IMR-90 (cell line): Measurements from ENCODE around the gene C3orf33. TPM values are rescaled to one million over a fixed set of nuclear protein-coding genes. Genes with fewer than 3 reads are reported as not detected.

Source experiments
- ATAC-seq: fragments of 200-7000 bp; cut with Tn5 transposase; 2 replicates; pipeline ENCODE4 v1.9.1; 2020; ENCODE audit warnings: low read depth, mild to moderate bottlenecking, moderate library complexity
- BruUV-seq: library from RNA; stranded (reverse); fragments of 400-500 nt; replicated peaks from 2 replicates; lab custom pipeline; 2021; lab: Mats Ljungman, UMichigan
- CTCF ChIA-PET: fragments of 300-600 bp; formaldehyde crosslinking; extraction: SDS; loops from one replicate; lab custom pipeline; 2021; ENCODE audit warnings: antibody characterized with exemption; lab: Yijun Ruan, JAX
- POLR2A ChIA-PET: fragments of 300-600 bp; sonication (Branson Sonifier 250); formaldehyde crosslinking; loops from one replicate; lab custom pipeline; 2022; ENCODE audit warnings: antibody characterized with exemption; ENCODE audit not compliant: unreplicated experiment; lab: Charles Lee
- DNase-seq: peaks from one replicate; pipeline ENCODE4 v3.0.0; 2013
- H2AFZ ChIP-seq: replicated peaks from 2 replicates; pipeline ENCODE3; 2013; ENCODE audit warnings: low read length, mild to moderate bottlenecking; ENCODE audit not compliant: poor library complexity
- H2AK5ac ChIP-seq: 2 replicates; pipeline ENCODE4 v1.6.1; 2013; ENCODE audit warnings: low read depth, low read length, inconsistent platforms
- H2AK9ac ChIP-seq: replicated peaks from 2 replicates; pipeline ENCODE3; 2013; ENCODE audit warnings: mild to moderate bottlenecking, low read depth, low read length, moderate library complexity; ENCODE audit not compliant: poor library complexity
- H2BK120ac ChIP-seq: 2 replicates; pipeline ENCODE4 v1.6.1; 2013; ENCODE audit warnings: low read depth, low read length, inconsistent platforms
- H2BK15ac ChIP-seq: 3 replicates; pipeline ENCODE4 v1.6.1; 2013; ENCODE audit warnings: low read depth, low read length, inconsistent platforms
- H2BK20ac ChIP-seq: 2 replicates; pipeline ENCODE4 v1.6.1; 2013; ENCODE audit warnings: low read depth, mild to moderate bottlenecking, inconsistent platforms, low read length, moderate library complexity
- H2BK5ac ChIP-seq: 2 replicates; pipeline ENCODE4 v1.6.1; 2013; ENCODE audit warnings: mild to moderate bottlenecking, low read depth, low read length, inconsistent platforms; ENCODE audit not compliant: poor library complexity, severe bottlenecking
- H3K14ac ChIP-seq: replicated peaks from 2 replicates; pipeline ENCODE4 v1.6.1; 2013; ENCODE audit warnings: low read depth, low read length, inconsistent platforms
- H3K18ac ChIP-seq: 2 replicates; pipeline ENCODE4 v1.6.1; 2013; ENCODE audit warnings: low read depth, low read length, control low read depth
- H3K23ac ChIP-seq: 2 replicates; pipeline ENCODE4 v1.6.1; 2013; ENCODE audit warnings: low read depth, low read length, inconsistent platforms
- H3K27ac ChIP-seq: 2 replicates; pipeline ENCODE4 v1.5.1; 2013; ENCODE audit warnings: mild to moderate bottlenecking, control low read depth, low read length; ENCODE audit not compliant: insufficient read depth
- H3K27me3 ChIP-seq: 2 replicates; pipeline ENCODE4 v1.6.1; 2013; ENCODE audit warnings: low read length; ENCODE audit not compliant: control insufficient read depth, insufficient read depth
- H3K36me3 ChIP-seq: 2 replicates; pipeline ENCODE4 v1.6.1; 2013; ENCODE audit warnings: low read length, mixed read lengths; ENCODE audit not compliant: control insufficient read depth, insufficient read depth
- H3K4ac ChIP-seq: 2 replicates; pipeline ENCODE4 v1.6.1; 2013; ENCODE audit warnings: low read depth, low read length, inconsistent platforms
- H3K4me1 ChIP-seq: 2 replicates; pipeline ENCODE4 v1.6.1; 2013; ENCODE audit warnings: low read length, mixed read lengths; ENCODE audit not compliant: control insufficient read depth, insufficient read depth
- H3K4me2 ChIP-seq: 2 replicates; pipeline ENCODE4 v1.6.1; 2013; ENCODE audit warnings: low read depth, mild to moderate bottlenecking, control low read depth, low read length, moderate library complexity
- H3K4me3 ChIP-seq: 2 replicates; pipeline ENCODE4 v1.5.1; 2013; ENCODE audit warnings: low read depth, mild to moderate bottlenecking, control low read depth, low read length, moderate library complexity; ENCODE audit not compliant: insufficient read depth
- H3K56ac ChIP-seq: 2 replicates; pipeline ENCODE4 v1.6.1; 2013; ENCODE audit warnings: low read length, inconsistent platforms; ENCODE audit not compliant: insufficient read depth; ENCODE audit errors: extremely low read depth
- H3K79me1 ChIP-seq, 2 experiments: 2 replicates each; pipeline ENCODE4 v1.6.1; 2013; ENCODE audit warnings: low read length in 2 of 2, inconsistent platforms in 1 of 2, low read depth in 1 of 2
- H3K9ac ChIP-seq: 2 replicates; pipeline ENCODE4 v1.6.1; 2013; ENCODE audit warnings: low read depth, low read length, control low read depth
- H3K9me1 ChIP-seq: 2 replicates; pipeline ENCODE4 v1.6.1; 2013; ENCODE audit warnings: low read length, inconsistent platforms; ENCODE audit not compliant: insufficient read depth
- H3K9me3 ChIP-seq: 2 replicates; pipeline ENCODE4 v1.6.1; 2013; ENCODE audit warnings: low read length; ENCODE audit not compliant: control insufficient read depth, insufficient read depth
- H4K20me1 ChIP-seq: 2 replicates; pipeline ENCODE4 v1.6.1; 2013; ENCODE audit warnings: low read length, inconsistent platforms; ENCODE audit not compliant: insufficient read depth
- H4K5ac ChIP-seq: 2 replicates; pipeline ENCODE4 v1.6.1; 2013; ENCODE audit warnings: mild to moderate bottlenecking, low read depth, low read length, control low read depth
- H4K8ac ChIP-seq, 2 experiments: 2 replicates each; pipeline ENCODE4 v1.6.1; 2013; ENCODE audit warnings: low read depth in 2 of 2, low read length in 2 of 2, control low read depth in 1 of 2, inconsistent platforms in 1 of 2
- H4K91ac ChIP-seq: 2 replicates; pipeline ENCODE4 v1.6.1; 2013; ENCODE audit warnings: low read depth, low read length, inconsistent platforms; ENCODE audit not compliant: insufficient read depth
- CEBPB ChIP-seq: IDR thresholded peaks from 2 replicates; pipeline ENCODE4 v1.6.1; 2012; ENCODE audit warnings: low read depth, low read length, improper control_type of control experiment
- CTCF ChIP-seq: conservative IDR thresholded peaks from 2 replicates; pipeline ENCODE4 v1.5.1; 2012; ENCODE audit warnings: mild to moderate bottlenecking, low read depth, low read length, improper control_type of control experiment
- ELK1 ChIP-seq: fragments of 150-350 bp; IDR thresholded peaks from 2 replicates; pipeline ENCODE4 v1.6.1; 2016; ENCODE audit warnings: low read depth, mild to moderate bottlenecking, low read length, moderate library complexity, borderline replicate concordance
- MAFK ChIP-seq: IDR thresholded peaks from 2 replicates; pipeline ENCODE4 v1.6.1; 2012; ENCODE audit warnings: low read depth, low read length, improper control_type of control experiment
- MXI1 ChIP-seq: IDR thresholded peaks from 2 replicates; pipeline ENCODE4 v1.6.1; 2012; ENCODE audit warnings: low read depth, mild to moderate bottlenecking, low read length, moderate library complexity, borderline replicate concordance
- POLR2A ChIP-seq: IDR thresholded peaks from 2 replicates; pipeline ENCODE4 v1.6.1; 2012; ENCODE audit warnings: mild to moderate bottlenecking, low read depth, low read length
- RAD21 ChIP-seq: IDR thresholded peaks from 2 replicates; pipeline ENCODE4 v1.6.1; 2012; ENCODE audit warnings: low read length, improper control_type of control experiment
- RFX5 ChIP-seq: IDR thresholded peaks from 2 replicates; pipeline ENCODE4 v1.8.0; 2012; ENCODE audit warnings: low read depth, mild to moderate bottlenecking, low read length, moderate library complexity
- SMC3 ChIP-seq: fragments of 150-350 bp; IDR thresholded peaks from 2 replicates; pipeline ENCODE4 v1.6.1; 2016; ENCODE audit warnings: low read depth, mild to moderate bottlenecking, antibody characterized with exemption, low read length, moderate library complexity
- WGBS, 2 experiments: methylation state at CpG; one replicate each; pipeline versions ENCODE4 v1.1.5 to v1.1.7; 2013; ENCODE audit warnings: missing lambda C conversion rate in 2 of 2; ENCODE audit not compliant: insufficient read length in 1 of 2; ENCODE audit errors: extremely low coverage in 2 of 2; 5-methylcytosine and 5-hydroxymethylcytosine counted together
- dilution Hi-C: fragments of 300-500 bp; cut with HindIII; formaldehyde crosslinking; loops from one replicate; pipeline ENCODE4 v1.14.3; 2018; ENCODE audit warnings: low sequenced_read_pairs; ENCODE audit not compliant: unreplicated experiment
- in situ Hi-C: fragments of 300-500 bp; cut with MboI; formaldehyde crosslinking; loops from 3 replicates; pipeline ENCODE4 v1.14.3; 2019; ENCODE audit warnings: low sequenced_read_pairs, inconsistent platforms, mixed read lengths
- intact Hi-C: fragments of 100-400 bp; cut with micrococcal nuclease; formaldehyde crosslinking; loops from 2 replicates; pipeline ENCODE4 v1.10.0; 2022
- polyA plus RNA-seq, 3 experiments: library from polyadenylated mRNA; depleted of rRNA; stranded (reverse); fragments of >200 nt; gene quantifications; 2 replicates each; pipeline ENCODE4 v1.2.3, GENCODE V29; 2012; ENCODE audit warnings: low replicate concordance in 1 of 3
- total RNA-seq: library from RNA; depleted of rRNA; stranded (reverse); fragments of >200 nt; gene quantifications from 2 replicates; pipeline ENCODE4 v1.2.3, GENCODE V29; 2012

The C3orf33 gene
- total and polyA plus RNA-seq, 2 of the 4 experiments (the other 2 are of a cell fraction) = 0.72 to 1.2 TPM

- Histone ChIP-seq H3K23ac (no peak overlapping the region), H2BK5ac (no peak overlapping the region), H3K14ac (no peak overlapping the region), H3K4me3 (no peak overlapping the region), H3K9me3 (no peaks in the 10 kb centered on the region), H3K4me1 (no peaks in the 10 kb centered on the region), H2AK5ac (no peak overlapping the region), H3K27ac (no peak overlapping the region), H2BK120ac (no peak overlapping the region), H3K4ac (no peak overlapping the region), H3K9ac (no peak overlapping the region), H3K18ac (no peak overlapping the region), H2AFZ (no peak overlapping the region), H4K5ac (no peak overlapping the region), H3K79me1 (no peaks in the 10 kb centered on the region), H2BK20ac (no peak overlapping the region), H2BK15ac (no peak overlapping the region), H3K56ac (no peak overlapping the region), H3K4me2 (no peak overlapping the region), H3K27me3 (peaks cover 3% of the 10 kb centered on the region), H2AK9ac (no peak overlapping the region), H3K9me1 (no peaks in the 10 kb centered on the region), H4K91ac (no peak overlapping the region), H4K8ac (no peak overlapping the region), H3K36me3 (no peaks in the 10 kb centered on the region), H4K20me1 (no peaks in the 10 kb centered on the region)
- dilution Hi-C loops (no loop called here), in situ Hi-C loops (no loop called here), intact Hi-C loops (loop anchor here (2.0 to 5.0 kb wide), 2 partner anchors 98 to 229 kb away; no protein-coding TSS in a partner anchor)
- BruUV-seq = no TSS peak
- WGBS, 2 experiments = no CpG with 5 or more reads among the region's 11 CpGs
- no peak for TF ChIP-seq RFX5
- no peak for TF ChIP-seq POLR2A
- TF ChIP-seq ELK1 = no peak
- TF ChIP-seq MAFK = no peak
- TF ChIP-seq RAD21 = peak; percentile 55
- TF ChIP-seq MXI1 = no peak
- no peak for TF ChIP-seq CEBPB
- TF ChIP-seq SMC3 = peak; percentile 34; the same call in 1 of the 2 replicates
- peak; percentile 52 for TF ChIP-seq CTCF
- DNase-seq (peak; percentile 39), ATAC-seq (peak; percentile 75)
- CTCF ChIA-PET = no interaction called here
- POLR2A ChIA-PET = no interaction called here
Observed at GRCh38 chr3:155753038-155753639, 52.9 kb downstream of the C3orf33 start.
